H1 (cell line): ENCODE data around the gene FOXB1.

Experiments
- ASH2L ChIP-seq: fragments of 200-600, 300-600 bp; sonication (generic); IDR thresholded peaks from one replicate; pipeline ENCODE4 v1.7.1; 2017; ENCODE audit warnings: low read length
- BACH1 ChIP-seq: IDR thresholded peaks from 2 replicates; pipeline ENCODE4 v1.6.1; 2012; ENCODE audit warnings: low read length, improper control_type of control experiment
- CHD1 ChIP-seq: IDR thresholded peaks from 2 replicates; pipeline ENCODE4 v1.6.1; 2012; ENCODE audit warnings: low read depth, low read length, improper control_type of control experiment
- EGR1 ChIP-seq: IDR thresholded peaks from 2 replicates; pipeline ENCODE4 v1.6.1; 2011; ENCODE audit warnings: low read depth, low read length, borderline replicate concordance
- EP300 ChIP-seq, 2 experiments: IDR thresholded peaks; 1 replicate in 1 of 2; 2 replicates in 1 of 2; pipeline ENCODE4 v1.6.1; 2011 to 2012; ENCODE audit warnings: low read depth in 2 of 2, low read length in 2 of 2, mild to moderate bottlenecking in 2 of 2, borderline replicate concordance in 1 of 2, inconsistent platforms in 1 of 2, moderate library complexity in 1 of 2
- JUND ChIP-seq: IDR thresholded peaks from 2 replicates; pipeline ENCODE4 v1.6.1; 2011; ENCODE audit warnings: mild to moderate bottlenecking, improper control_type of control experiment, low read length
- NRF1 ChIP-seq: IDR thresholded peaks from 2 replicates; pipeline ENCODE4 v1.6.1; 2011; ENCODE audit warnings: mild to moderate bottlenecking, low read depth, low read length, improper control_type of control experiment
- POLR2AphosphoS5 ChIP-seq: IDR thresholded peaks from 2 replicates; pipeline ENCODE4 v1.6.1; 2011; ENCODE audit warnings: low read depth, low read length
- RAD21 ChIP-seq, 2 experiments: IDR thresholded peaks in 1 of 2; conservative IDR thresholded peaks in 1 of 2; 2 replicates each; pipeline ENCODE4 v1.6.1; 2011; ENCODE audit warnings: low read depth in 2 of 2, low read length in 2 of 2, improper control_type of control experiment in 1 of 2, inconsistent platforms in 1 of 2, mild to moderate bottlenecking in 1 of 2, moderate library complexity in 1 of 2
- RFX5 ChIP-seq: IDR thresholded peaks from 2 replicates; pipeline ENCODE4 v1.6.1; 2011; ENCODE audit warnings: low read depth, low read length, improper control_type of control experiment, borderline replicate concordance
- TBP ChIP-seq: IDR thresholded peaks from 2 replicates; pipeline ENCODE4 v1.6.1; 2011; ENCODE audit warnings: low read depth, low read length, improper control_type of control experiment
- YY1 ChIP-seq: IDR thresholded peaks from 2 replicates; pipeline ENCODE4 v1.6.1; 2011; ENCODE audit warnings: low read depth, mild to moderate bottlenecking, low read length
- ZNF274 ChIP-seq: IDR thresholded peaks from 2 replicates; pipeline ENCODE4 v1.7.0; 2012; ENCODE audit warnings: low read length, borderline replicate concordance; ENCODE audit errors: extremely low read depth
- TF ChIP-seq, protein P1 (sequence below), 3 experiments: IDR thresholded peaks; 1 replicate in 2 of 3; 2 replicates in 1 of 3; pipeline versions ENCODE4 v1.5.1 to v1.6.1; 2011; ENCODE audit warnings: low read length in 3 of 3, mild to moderate bottlenecking in 3 of 3, inconsistent platforms in 2 of 3, low read depth in 1 of 3, moderate library complexity in 1 of 3; ENCODE audit not compliant: insufficient read depth in 1 of 3; ENCODE audit errors: control extremely low read depth in 1 of 3

DNA sequence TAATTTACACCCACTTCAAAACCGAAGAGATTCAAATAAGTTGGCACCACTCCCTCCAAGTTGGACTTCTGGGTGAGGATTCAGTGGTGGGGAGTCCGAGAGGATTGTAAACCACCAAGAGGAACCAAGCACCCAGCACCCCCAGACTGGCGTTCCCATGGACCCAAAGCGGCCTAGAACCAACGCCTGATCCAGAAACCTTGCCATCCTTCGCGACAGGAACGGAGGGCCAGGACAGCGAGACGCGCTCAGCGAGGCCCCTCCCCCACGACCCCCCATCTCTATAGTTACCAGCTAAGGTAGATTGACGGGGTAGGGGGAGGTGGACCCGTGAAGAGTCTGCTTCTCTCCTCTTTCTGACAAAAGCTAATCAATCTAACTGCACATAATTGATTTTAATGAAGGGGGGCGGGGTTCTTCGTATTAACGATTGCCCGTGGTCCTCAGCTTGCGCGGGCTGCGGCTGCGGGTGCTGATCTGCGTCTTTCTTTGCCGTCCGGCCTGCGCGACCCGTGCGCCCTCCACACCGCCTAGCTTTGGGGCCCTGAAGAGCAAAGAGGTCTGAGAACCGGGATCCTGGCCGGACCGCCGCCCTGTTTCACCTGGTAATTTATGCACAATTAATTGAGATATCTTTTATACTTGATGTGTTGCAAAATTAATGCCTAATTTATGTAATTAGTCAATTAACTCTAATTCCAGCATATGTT lies 10.9 kb upstream of the FOXB1 start:
- no peak for TF ChIP-seq BACH1
- no peak for TF ChIP-seq EP300 (IDR thresholded peaks at IDR 0.05; ENCODE audit: borderline replicate concordance in 1 of 2, low read depth in 2 of 2, low read length in 2 of 2)
- TF ChIP-seq NRF1 = no peak
- TF ChIP-seq, protein P1, sequence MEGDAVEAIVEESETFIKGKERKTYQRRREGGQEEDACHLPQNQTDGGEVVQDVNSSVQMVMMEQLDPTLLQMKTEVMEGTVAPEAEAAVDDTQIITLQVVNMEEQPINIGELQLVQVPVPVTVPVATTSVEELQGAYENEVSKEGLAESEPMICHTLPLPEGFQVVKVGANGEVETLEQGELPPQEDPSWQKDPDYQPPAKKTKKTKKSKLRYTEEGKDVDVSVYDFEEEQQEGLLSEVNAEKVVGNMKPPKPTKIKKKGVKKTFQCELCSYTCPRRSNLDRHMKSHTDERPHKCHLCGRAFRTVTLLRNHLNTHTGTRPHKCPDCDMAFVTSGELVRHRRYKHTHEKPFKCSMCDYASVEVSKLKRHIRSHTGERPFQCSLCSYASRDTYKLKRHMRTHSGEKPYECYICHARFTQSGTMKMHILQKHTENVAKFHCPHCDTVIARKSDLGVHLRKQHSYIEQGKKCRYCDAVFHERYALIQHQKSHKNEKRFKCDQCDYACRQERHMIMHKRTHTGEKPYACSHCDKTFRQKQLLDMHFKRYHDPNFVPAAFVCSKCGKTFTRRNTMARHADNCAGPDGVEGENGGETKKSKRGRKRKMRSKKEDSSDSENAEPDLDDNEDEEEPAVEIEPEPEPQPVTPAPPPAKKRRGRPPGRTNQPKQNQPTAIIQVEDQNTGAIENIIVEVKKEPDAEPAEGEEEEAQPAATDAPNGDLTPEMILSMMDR (IDR thresholded peaks at IDR 0.05; ENCODE audit: control extremely low read depth in 1 of 3, insufficient read depth in 1 of 3, low read depth in 1 of 3, low read length in 3 of 3) = no peak
- TF ChIP-seq ASH2L = no peak
- TF ChIP-seq TBP = no peak
- no peak for TF ChIP-seq POLR2AphosphoS5
- no peak for TF ChIP-seq ZNF274
- TF ChIP-seq RAD21 (IDR thresholded peaks at IDR 0.05 in 1 of 2, conservative IDR thresholded peaks at IDR 0.05 in 1 of 2; ENCODE audit: low read depth in 2 of 2, low read length in 2 of 2) = no peak
- no peak for TF ChIP-seq JUND
- no peak for TF ChIP-seq YY1
- TF ChIP-seq CHD1 = no peak
- no peak for TF ChIP-seq EGR1
- TF ChIP-seq RFX5 = no peak
